ENCODE measurements around the gene RNU5B-1. TPM values are rescaled to one million over a fixed set of nuclear protein-coding genes. Genes with fewer than 3 reads are reported as not detected.
"Not testable (repeated sequence)": the region's sequence is repeated elsewhere in the genome, so short reads cannot be mapped to it uniquely, and the experiment has no call there.

The RNU5B-1 gene
- polyA plus RNA-seq, 3 donors, result not detected

DNA sequence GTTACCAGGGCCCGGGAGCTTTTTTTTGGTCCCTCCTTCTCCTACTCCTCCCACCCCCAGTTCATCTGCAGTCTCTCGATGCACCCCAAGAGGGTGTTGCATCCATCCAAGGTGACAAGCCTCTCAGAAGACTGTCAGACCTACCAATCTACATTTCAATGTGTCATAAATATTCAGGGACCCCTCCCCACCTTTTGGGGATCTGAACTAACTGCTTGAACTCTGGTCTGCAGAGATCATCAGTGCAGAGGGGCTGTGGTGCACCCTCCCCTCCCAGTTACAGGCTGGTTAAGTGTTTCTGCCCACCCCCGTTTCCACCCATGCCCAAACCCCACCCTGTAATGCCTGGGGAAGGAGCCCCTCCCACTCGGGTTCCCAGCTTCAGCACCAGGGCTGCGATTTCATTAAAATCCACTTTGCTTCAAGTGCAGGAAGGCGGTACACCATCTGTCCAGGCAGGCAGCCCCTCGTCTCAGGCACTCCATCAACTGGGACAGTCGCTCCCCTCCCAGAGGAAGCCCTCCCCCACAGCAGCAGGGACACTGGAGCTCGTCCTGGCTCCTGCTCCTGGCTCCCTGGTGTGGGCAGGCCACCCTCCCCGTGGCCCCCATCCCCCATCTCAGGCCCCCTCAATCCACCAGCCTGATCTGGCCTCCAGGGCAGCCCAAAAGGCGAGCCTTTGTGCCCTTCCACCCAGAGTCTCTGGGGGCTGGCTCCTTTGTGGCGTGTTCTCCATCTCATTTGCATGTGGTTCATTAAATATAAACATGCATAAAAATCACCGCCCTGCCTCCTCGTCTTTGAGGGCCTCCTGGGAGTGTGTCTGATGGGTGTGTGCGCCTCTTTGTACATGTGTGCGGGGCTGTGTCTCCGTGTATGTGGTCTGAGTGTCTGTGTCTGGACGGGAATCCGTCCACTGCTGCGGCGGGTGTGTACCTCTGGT lies 32.3 kb downstream of the RNU5B-1 start:
- DNase-seq (ENCODE audit: extremely low read depth in 1 of 11, low read depth in 9 of 11, low spot score in 4 of 11), result no peak

DNA sequence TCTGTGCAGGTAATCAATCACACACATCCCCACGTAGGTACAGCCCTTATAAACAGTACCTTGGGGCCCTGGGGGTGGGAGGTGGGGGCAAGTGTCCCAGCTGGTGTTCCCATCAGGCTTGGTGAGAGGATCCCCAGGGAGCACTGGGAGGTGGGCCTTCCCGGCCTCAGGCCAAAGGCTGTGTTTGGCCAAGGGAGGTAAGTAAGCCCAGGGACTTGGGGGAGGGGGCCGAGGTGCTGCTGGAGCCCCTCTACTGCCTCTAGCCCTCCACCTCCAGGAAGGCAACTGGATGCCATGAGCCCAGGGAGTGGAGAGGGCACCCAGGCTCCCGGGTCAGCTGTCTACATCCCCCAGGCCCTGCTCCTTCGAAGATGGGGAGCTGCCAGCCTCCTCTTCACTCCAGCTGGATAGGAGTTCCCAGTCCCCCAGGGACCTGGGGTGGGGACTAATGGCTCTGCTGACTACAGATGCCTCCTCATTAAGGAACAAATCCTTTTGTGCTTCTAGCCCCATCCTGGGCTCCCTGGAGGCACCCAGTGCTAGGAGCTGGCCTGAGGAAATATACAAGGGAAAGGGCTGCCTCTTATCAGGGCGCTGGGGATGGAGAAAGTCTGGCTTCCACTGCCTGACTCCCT lies 33.1 kb downstream of the RNU5B-1 start:
- DNase-seq (ENCODE audit: extremely low read depth in 1 of 11, low read depth in 9 of 11, low spot score in 4 of 11), result no peak

DNA sequence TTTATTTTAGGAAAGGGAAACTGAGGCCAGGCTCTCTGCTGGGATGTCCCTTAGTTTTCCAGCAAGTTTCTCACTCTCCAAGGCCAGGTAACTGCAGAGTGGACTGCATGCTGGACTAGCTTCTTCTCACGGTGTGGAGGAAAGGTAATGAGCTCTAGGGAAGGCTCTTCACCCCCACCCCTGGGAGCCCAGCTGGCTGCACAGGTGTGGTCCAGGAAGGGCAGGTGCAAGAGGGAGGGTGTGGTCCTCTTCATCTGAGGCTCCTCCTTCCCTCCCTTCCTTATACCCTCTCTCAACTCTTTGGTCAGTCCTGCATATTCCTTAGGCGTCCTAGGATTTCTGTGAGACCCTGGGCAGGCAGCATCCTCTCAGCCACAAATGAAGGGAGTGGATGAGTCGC lies 33.9 kb downstream of the RNU5B-1 start:
- no peak for DNase-seq (ENCODE audit: extremely low read depth in 1 of 11, low read depth in 9 of 11, low spot score in 4 of 11)

DNA sequence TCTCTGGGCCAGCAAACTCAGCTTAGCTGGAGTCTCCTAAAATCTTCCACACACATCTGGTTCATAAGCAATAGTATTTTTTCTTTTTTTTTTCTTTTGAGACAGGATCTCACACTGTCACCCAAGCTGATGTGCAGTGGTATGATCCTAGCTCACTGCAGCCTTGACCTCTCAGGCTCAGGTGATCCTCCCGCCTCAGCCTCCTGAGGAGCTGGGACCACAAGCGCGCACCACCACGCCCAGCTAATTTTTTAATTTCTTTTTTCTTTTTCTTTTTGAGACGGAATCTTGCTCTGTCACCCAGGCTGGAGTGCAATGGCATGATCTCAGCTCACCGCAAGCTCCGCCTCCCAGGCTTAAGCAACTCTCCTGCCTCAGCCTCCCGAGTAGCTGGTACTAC lies 34.3 kb downstream of the RNU5B-1 start:
- DNase-seq (ENCODE audit: extremely low read depth in 1 of 11, low read depth in 9 of 11, low spot score in 4 of 11), result no peak

DNA sequence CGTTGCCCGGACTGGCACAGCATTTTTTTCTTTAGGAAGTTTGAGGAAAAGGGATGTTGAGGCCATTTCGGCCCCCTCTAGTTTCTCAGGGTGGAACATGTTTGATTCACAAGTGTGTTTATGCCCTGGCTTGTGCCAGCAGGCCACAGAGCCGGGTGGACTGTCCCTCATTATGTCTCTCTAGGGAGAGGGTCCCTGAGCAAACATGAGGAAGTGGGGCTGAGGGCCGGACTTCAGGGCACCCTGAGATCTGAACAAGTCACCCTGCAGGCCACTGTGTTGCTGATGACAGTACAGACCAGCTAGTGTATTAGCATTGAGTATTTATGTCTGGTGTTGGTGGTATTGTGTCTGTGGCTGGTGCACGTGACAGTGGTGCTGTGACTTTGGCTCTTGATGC lies 34.9 kb downstream of the RNU5B-1 start:
- no peak for DNase-seq (ENCODE audit: extremely low read depth in 1 of 11, low read depth in 9 of 11, low spot score in 4 of 11)

DNA sequence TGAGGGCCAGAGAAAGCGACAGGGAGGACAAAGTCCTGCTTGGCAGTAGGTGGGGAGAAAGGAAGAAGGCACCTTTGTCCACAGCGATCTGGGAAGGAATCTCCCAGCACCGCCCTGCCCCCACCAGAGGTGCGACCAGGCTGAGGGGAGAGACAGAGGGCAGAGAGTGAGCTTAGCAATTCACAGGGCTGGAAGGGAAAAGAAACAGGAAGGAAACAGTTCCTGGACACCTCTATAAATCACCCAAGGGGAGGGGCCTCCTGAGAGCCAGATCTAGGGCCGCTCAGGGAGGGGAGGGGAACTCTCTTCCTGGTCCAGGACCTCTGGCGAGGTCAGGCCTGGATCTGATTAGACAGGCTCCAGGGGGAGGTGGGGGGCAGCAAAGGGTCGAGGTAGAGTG lies 35.4 kb downstream of the RNU5B-1 start:
- peak in 3 of 11 donors; percentile 45 to 71 (median 59) for DNase-seq (ENCODE audit: extremely low read depth in 1 of 11, low read depth in 9 of 11, low spot score in 4 of 11)

DNA sequence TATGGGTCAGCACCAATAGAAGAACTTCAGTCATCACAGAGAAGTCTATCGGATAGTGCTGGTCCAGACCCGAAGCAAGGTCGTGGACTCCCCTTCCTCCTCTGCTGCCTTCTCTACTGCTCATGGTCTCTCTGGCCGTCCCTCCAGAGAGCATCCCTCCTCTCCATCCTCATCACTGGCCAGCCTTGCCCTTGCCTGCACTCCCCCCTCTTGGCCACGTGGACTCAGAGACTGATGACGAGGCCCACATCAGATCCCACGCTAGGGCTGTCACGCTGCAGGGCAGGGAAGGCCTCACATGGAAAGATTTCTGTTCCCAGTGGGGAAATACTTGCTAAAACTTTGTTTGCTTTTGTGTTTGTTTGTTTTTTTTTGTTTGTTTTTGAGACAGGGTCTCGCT lies 38.0 kb downstream of the RNU5B-1 start:
- DNase-seq (ENCODE audit: extremely low read depth in 1 of 11, low read depth in 9 of 11, low spot score in 4 of 11), result no peak

DNA sequence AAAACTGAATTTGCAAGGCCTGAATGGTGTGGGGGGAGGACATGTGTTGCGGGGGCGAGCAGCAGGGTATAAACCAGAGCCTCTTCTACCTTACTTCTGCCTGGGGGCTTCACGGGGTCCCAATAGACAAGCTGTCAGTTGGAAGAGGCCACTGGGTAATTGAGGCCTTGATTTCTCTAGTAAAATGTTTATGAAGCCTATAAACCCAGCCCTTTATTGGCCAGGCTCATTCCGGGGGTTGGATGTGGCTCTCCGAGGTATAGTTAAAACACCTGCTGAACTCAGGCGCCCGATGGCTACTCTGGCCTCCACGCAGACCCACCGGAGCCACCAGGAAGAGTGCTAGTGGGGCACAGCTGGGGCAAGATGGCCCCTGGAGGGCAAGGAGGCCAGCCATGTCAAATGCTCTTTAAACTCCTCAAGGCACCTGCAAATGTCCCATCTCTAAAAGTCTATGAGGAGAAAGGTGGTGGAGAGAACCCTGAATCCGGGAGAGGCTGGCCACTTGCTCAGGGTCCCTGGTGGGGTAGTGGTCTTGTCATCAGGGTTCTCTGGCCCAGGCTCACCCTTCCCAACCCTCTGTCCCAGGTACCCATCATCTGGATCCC lies 39.0 kb downstream of the RNU5B-1 start:
- no peak for DNase-seq (ENCODE audit: extremely low read depth in 1 of 11, low read depth in 9 of 11, low spot score in 4 of 11)

DNA sequence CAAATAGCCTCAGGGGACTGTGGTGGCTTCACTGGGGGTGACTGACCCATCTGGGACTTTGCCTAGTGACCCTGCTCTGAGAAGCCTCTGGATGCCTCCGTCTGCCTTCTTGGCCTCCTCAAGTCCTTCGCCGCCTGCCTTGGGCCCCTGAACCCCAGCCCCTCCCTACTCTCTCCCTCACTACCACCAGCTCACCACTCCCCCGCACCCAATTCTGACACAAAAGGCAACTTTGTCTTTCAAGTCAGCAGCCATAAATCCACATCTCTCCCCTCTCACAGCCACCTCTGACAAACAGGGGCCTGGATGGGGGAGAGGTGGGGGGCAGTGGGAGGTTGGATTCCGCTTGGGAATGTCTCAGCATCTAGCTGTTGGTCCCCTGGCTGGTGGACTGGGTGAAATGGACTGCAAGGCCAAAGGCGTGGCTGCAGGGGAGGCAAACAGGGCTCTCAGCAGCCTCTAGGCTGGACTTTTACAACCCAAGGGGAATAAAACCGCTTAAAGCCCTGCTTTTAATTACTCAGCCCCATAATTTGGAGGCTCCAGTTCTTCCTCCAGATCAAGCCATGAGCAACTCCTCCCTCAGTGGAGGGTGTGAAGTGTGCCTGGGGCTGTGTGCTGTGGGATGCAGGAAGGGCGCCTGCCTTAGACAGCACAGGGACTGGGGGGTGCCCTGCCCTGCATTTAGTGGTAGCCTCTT lies 39.9 kb downstream of the RNU5B-1 start:
- no peak for DNase-seq (ENCODE audit: extremely low read depth in 1 of 11, low read depth in 9 of 11, low spot score in 4 of 11)

DNA sequence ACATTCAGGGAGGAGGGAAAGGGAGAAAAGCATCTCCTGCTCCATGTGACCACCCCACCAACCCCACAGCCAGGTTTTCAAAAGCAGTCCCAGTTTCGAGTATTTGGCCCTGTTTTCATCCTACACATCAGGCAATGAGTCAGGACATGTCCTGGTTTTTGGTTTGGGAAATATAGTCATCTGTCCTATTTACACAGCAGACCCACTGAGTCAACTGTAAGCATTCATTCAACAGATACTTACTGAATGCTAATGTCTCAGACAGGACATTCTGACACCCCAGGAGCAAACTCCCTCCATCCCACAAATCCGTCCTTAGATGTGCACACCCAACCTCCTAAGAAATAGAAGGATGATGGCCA lies 40.4 kb downstream of the RNU5B-1 start:
- no peak for DNase-seq (ENCODE audit: extremely low read depth in 1 of 11, low read depth in 9 of 11, low spot score in 4 of 11)

DNA sequence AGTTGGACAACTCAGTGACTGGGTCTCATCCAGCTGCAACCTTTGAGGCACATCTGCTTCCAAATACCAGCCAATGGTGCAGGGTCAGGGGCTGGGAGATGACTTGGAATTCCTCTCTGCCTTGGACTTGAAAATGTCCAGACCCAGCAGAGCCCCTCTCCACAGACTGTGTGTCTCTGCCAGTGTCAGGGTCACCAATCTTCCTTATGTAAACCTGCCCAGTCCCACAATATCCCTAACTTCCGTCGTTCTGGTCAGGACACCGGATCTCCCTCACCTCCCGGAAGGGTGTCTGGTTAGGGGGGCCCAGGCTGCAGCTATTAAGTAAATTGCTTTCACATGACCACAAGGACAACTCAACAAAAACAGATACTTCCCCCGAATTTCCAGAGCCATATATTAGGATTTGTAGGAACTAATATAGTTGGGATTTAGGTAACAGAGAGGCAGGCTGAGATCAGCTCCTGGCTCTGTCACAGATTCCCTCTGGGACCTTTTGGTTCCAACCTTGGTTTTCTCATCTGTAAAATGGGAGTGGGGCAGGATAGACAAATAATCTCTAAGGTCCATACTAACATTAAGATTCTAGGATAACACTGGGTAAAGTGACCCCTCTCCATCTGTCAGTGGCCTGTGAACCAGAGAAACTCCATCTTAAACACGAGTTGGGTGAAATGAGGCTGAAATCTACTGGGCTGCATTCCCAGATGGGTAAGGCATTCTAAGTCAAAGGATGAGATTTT lies 42.5 kb downstream of the RNU5B-1 start:
- DNase-seq (ENCODE audit: extremely low read depth in 1 of 11, low read depth in 9 of 11, low spot score in 4 of 11), result no peak

DNA sequence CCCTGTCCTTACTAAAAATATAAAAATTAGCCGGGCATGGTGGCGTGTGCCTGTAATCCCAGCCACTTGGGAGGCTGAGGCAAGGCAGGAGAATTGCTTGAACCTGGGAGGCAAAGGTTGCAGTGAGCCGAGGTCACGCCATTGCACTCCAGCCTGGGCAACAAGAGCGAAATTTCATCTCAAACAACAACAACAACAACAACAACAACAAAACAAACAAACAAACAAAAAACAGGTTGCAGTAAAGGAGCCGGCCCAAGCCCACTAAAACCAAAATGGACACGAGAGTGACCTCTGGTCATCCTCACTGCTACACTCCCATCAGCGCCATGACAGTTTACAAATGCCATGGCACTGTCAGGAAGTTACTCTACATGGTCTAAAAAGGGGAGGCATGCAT lies 43.3 kb downstream of the RNU5B-1 start:
- not testable (repeated sequence) for DNase-seq (ENCODE audit: extremely low read depth in 1 of 11, low read depth in 9 of 11, low spot score in 4 of 11)

DNA sequence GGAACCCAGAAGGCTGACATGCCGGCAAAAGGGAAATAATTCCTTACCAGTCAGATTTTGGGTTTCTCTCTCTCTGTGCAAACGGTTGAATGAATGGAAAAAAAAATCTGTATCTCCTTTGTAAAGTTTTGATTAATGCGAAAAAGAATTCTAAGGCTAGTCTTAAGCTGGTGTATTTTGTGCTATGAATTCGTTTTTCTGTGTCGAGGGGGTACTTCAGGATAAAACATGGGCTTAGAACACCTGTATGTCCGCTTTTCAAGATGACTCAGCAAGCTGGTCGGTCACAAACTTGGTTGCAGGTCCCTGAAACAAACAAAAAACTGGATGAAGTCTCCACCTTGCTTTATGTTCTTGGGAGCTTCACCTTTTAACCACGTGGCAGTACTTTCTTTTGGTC lies 44.9 kb downstream of the RNU5B-1 start:
- no peak for DNase-seq (ENCODE audit: extremely low read depth in 1 of 11, low read depth in 9 of 11, low spot score in 4 of 11)

DNA sequence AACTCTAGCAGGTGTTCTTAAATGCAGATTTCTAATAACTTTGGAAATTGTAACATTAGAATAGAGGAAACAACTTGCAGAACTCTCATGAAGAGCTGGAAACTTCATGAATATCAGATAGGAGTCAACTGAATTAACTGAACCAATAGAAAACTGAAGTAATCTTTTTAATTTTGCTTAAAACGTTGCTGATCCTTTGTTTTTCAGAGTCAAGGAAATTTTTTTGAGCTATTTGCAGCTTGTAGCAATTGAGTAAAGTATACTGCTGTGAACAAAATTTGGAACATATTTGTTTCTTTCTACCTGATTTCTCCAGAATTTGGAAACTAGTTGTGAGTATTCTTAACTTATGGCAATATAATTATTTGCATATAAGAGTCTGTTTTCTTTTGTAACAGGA lies 47.5 kb downstream of the RNU5B-1 start:
- DNase-seq (ENCODE audit: extremely low read depth in 1 of 11, low read depth in 9 of 11, low spot score in 4 of 11), result not testable (repeated sequence)

Other genes starting within 250 kb of the RNU5B-1 start
- gene RASL12, start 236.7 kb upstream of the RNU5B-1 start, polyA plus RNA-seq (ENCODE audit: insufficient read length in 3 of 3), result 1 to 10 TPM; 5.7 to 8.4 (median 5.7) TPM
- gene KBTBD13, start 227.9 kb upstream of the RNU5B-1 start, polyA plus RNA-seq (ENCODE audit: insufficient read length in 3 of 3), result under 1 TPM; 0.03 to 0.12 (median 0.05) TPM
- gene UBAP1L, start 189.5 kb upstream of the RNU5B-1 start, polyA plus RNA-seq (ENCODE audit: insufficient read length in 3 of 3), result 1 to 10 TPM; 3.9 to 9.1 (median 4.3) TPM
- 10 to 100 TPM; 28.5 to 32.4 (median 30.4) TPM for gene PDCD7, start 170.9 kb upstream of the RNU5B-1 start, polyA plus RNA-seq (ENCODE audit: insufficient read length in 3 of 3)
- 10 to 100 TPM; 64.3 to 75.7 (median 73.0) TPM for gene CLPX, start 119.3 kb upstream of the RNU5B-1 start, polyA plus RNA-seq (ENCODE audit: insufficient read length in 3 of 3)
- 1 to 10 TPM; 3.1 to 3.5 (median 3.2) TPM for gene CILP, start 93.2 kb upstream of the RNU5B-1 start, polyA plus RNA-seq (ENCODE audit: insufficient read length in 3 of 3)
- 10 to 100 TPM; 16.8 to 18.7 (median 18.6) TPM for gene PARP16, start 17.8 kb upstream of the RNU5B-1 start, polyA plus RNA-seq (ENCODE audit: insufficient read length in 3 of 3)
- gene RNU5A-1, start 8.6 kb upstream of the RNU5B-1 start, polyA plus RNA-seq (ENCODE audit: insufficient read length in 3 of 3), result not detected
- gene IGDCC3, start 73.3 kb downstream of the RNU5B-1 start, polyA plus RNA-seq (ENCODE audit: insufficient read length in 3 of 3), result 10 to 100 TPM in 1 of 3 donors, 1 to 10 TPM in 2; 7.5 to 10.6 (median 7.5) TPM
- 10 to 100 TPM; 11.1 to 13.6 (median 12.5) TPM for gene IGDCC4, start 118.3 kb downstream of the RNU5B-1 start, polyA plus RNA-seq (ENCODE audit: insufficient read length in 3 of 3)
- 10 to 100 TPM; 25.3 to 31.5 (median 26.9) TPM for gene DPP8, start 213.0 kb downstream of the RNU5B-1 start, polyA plus RNA-seq (ENCODE audit: insufficient read length in 3 of 3)
- 100 to 1,000 TPM; 159 to 196 (median 165) TPM for gene HACD3, start 225.8 kb downstream of the RNU5B-1 start, polyA plus RNA-seq (ENCODE audit: insufficient read length in 3 of 3)